Spleen (tissue), 13 donors: Measurements from ENCODE around the gene ARL5C. TPM values are rescaled to one million over a fixed set of nuclear protein-coding genes. Genes with fewer than 3 reads are reported as not detected.

ENCODE experiments used
- DNase-seq: peaks from one replicate; pipeline ENCODE4 v3.0.0-alpha.2; 2020
- H3K27ac ChIP-seq, 8 donors: fragments of 200-600 bp; sonication (generic) in 7 of 8; 1 replicate in 4 of 8; 2 replicates in 4 of 8; pipeline versions ENCODE4 v1.5.0 to v1.8.0; 2016 to 2021; ENCODE audit warnings: inconsistent platforms in 4 of 8, mild to moderate bottlenecking in 4 of 8, moderate library complexity in 1 of 8
- H3K27me3 ChIP-seq, 7 donors: fragments of 200-600 bp; sonication (generic) in 6 of 7; replicated peaks in 1 of 7; 1 replicate in 4 of 7; 2 replicates in 3 of 7; pipeline versions ENCODE4 v1.5.0 to v1.8.0; 2016 to 2021; ENCODE audit warnings: inconsistent platforms in 3 of 7, mild to moderate bottlenecking in 1 of 7
- H3K36me3 ChIP-seq, 6 donors: fragments of 200-600 bp; sonication (generic) in 5 of 6; 1 replicate in 4 of 6; 2 replicates in 2 of 6; pipeline versions ENCODE4 v1.5.0 to v1.8.0; 2016 to 2021; ENCODE audit warnings: inconsistent platforms in 2 of 6
- H3K4me1 ChIP-seq, 6 donors: fragments of 200-600 bp; sonication (generic) in 5 of 6; 1 replicate in 3 of 6; 2 replicates in 3 of 6; pipeline versions ENCODE4 v1.5.0 to v1.8.0; 2016 to 2021; ENCODE audit warnings: inconsistent platforms in 3 of 6
- H3K4me3 ChIP-seq, 8 donors: fragments of 200-600 bp; sonication (generic) in 7 of 8; 1 replicate in 4 of 8; 2 replicates in 4 of 8; pipeline versions ENCODE4 v1.5.0 to v1.8.0; 2016 to 2021; ENCODE audit warnings: inconsistent platforms in 4 of 8, mild to moderate bottlenecking in 4 of 8, moderate library complexity in 2 of 8
- H3K9me3 ChIP-seq, 8 donors: fragments of 200-600 bp; sonication (generic) in 7 of 8; 1 replicate in 4 of 8; 2 replicates in 4 of 8; pipeline versions ENCODE4 v1.5.0 to v1.8.0; 2016 to 2021; ENCODE audit warnings: inconsistent platforms in 4 of 8
- POLR2A ChIP-seq, 3 donors: fragments of 450-650 bp; IDR thresholded peaks; one replicate each; pipeline ENCODE4 v1.5.1; 2017; ENCODE audit warnings: antibody characterized with exemption in 3 of 3, mild to moderate bottlenecking in 1 of 3
- POLR2AphosphoS5 ChIP-seq, 3 donors: sonication (generic); formaldehyde crosslinking; IDR thresholded peaks; one replicate each; pipeline ENCODE4 v1.5.1; 2017; ENCODE audit warnings: antibody characterized with exemption in 3 of 3
- WGBS, 5 donors: extraction: QIAGEN DNeasy Blood & Tissue Kit in 3 of 5; methylation state at CpG; one replicate each; pipeline versions ENCODE4 v1.1.5 to v1.1.7; 2013 to 2018; 5-methylcytosine and 5-hydroxymethylcytosine counted together
- intact Hi-C: fragments of 100-400 bp; cut with DNase I; formaldehyde crosslinking; loops from one replicate; pipeline ENCODE4 v1.15.0; 2023; ENCODE audit warnings: low total_unique reads
- long read RNA-seq, 2 donors: transcript quantifications; one replicate each; lab custom pipeline, GENCODE V29; 2026
- polyA plus RNA-seq, 3 donors: library from polyadenylated mRNA; stranded (reverse); fragments of 200-250 nt; gene quantifications; one replicate each; pipeline ENCODE4 v1.2.1, GENCODE V29; 2013
- total RNA-seq, 7 donors: library from RNA; depleted of rRNA in 3 of 7; stranded (reverse); fragments of >200 nt in 3 of 7; fragmentation: NEBNext Ultra II Directional in 4 of 7; extraction: Animal tissue kit (Norgen Biotek cat#: 25700) in 4 of 7; gene quantifications; one replicate each; pipeline versions ENCODE4 v1.1.0 to v1.2.1, GENCODE V29; 2016 to 2021
- TF ChIP-seq, protein P1 (sequence below), 11 experiments: fragments of 200-600 bp in 7 of 11; fragments of 450-650 bp in 4 of 11; sonication (generic) in 4 of 11; IDR thresholded peaks in 8 of 11; conservative IDR thresholded peaks in 3 of 11; 1 replicate in 7 of 11; 2 replicates in 4 of 11; pipeline versions ENCODE4 v1.4.0 to v1.8.0; 2016 to 2021; ENCODE audit warnings: antibody characterized with exemption in 11 of 11, inconsistent platforms in 4 of 11, mild to moderate bottlenecking in 1 of 11
- donor health status: healthy with polysubstance abuse.
- donor health status: DM: no; HTN: no; CAD: no; lungs with moderate emphysema.
- donor health status: DM: no; HTN: no; CAD: no.
- donor health status: Bipolar disorder and iron deficiency.
- donor health status: healthy.
- donor health status: DM: no; HTN: no; CAD: no.
- donor health status: DM: yes; HTN: yes; CAD: no.

Gene ARL5C, protein sequence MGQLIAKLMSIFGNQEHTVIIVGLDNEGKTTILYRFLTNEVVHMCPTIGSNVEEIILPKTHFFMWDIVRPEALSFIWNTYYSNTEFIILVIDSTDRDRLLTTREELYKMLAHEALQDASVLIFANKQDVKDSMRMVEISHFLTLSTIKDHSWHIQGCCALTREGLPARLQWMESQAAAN
- not detected for total RNA-seq
- polyA plus RNA-seq = not detected
- long read RNA-seq, donor 1 = 0 reads
- long read RNA-seq, donor 2 = 0 reads

DNA sequence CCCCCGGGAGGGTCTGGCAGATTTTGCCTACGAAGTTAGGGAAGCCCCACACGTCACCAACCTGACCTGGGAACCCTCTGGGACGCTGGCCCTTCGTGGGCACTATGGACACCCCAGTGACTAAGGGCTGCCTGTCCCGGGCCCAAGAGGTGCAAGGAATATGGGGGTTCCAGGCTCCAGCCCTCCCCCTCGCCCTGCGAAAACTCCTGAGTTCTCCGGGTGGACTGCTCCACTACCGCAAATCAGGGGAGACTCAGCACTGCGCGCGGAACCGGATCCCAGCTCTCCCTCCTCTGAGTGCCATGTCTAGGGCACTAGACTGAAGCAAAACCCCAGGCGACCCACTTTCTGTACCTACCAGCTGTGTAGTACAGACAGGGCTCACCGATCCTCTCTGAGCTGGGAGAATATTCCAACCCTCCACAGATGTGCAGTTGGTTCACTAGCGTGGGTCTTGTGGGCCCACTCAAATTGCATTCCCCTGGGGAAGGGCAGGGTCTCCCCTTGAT is at the start of gene ARL5C:
TSS of gene ARL5C (minus strand) at position 321 of the 509 bp plus-strand sequence. CDS start 401 bp downstream, outside the sequence.
- no peak for DNase-seq
- H3K4me3 ChIP-seq = peak within 1 kb of the TSS; percentile 36 to 79 (median 49)
- peaks cover 0 to 36% (median 15%) of the 10 kb centered on the region in 7 donors for H3K27me3 ChIP-seq
- WGBS, 5 donors = 51 to 81% (median 53%) methylated on average over 10 to 17 of the region's 17 CpGs
- intact Hi-C loops = no loop called here
- H3K27ac ChIP-seq = peak within 1 kb of the TSS in 5 of 8 donors; percentile 3 to 65 (median 45)
- H3K36me3 ChIP-seq = no peaks in the 10 kb centered on the region
- peaks cover 13 to 44% (median 37%) of the 10 kb centered on the region in 6 donors for H3K4me1 ChIP-seq
- TF ChIP-seq, protein P1, sequence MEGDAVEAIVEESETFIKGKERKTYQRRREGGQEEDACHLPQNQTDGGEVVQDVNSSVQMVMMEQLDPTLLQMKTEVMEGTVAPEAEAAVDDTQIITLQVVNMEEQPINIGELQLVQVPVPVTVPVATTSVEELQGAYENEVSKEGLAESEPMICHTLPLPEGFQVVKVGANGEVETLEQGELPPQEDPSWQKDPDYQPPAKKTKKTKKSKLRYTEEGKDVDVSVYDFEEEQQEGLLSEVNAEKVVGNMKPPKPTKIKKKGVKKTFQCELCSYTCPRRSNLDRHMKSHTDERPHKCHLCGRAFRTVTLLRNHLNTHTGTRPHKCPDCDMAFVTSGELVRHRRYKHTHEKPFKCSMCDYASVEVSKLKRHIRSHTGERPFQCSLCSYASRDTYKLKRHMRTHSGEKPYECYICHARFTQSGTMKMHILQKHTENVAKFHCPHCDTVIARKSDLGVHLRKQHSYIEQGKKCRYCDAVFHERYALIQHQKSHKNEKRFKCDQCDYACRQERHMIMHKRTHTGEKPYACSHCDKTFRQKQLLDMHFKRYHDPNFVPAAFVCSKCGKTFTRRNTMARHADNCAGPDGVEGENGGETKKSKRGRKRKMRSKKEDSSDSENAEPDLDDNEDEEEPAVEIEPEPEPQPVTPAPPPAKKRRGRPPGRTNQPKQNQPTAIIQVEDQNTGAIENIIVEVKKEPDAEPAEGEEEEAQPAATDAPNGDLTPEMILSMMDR (IDR thresholded peaks at IDR 0.05 in 8 of 11, conservative IDR thresholded peaks at IDR 0.05 in 3 of 11) = no peak
- TF ChIP-seq POLR2AphosphoS5 (IDR thresholded peaks at IDR 0.05) = no peak
- no peak for TF ChIP-seq POLR2A (IDR thresholded peaks at IDR 0.05)
- H3K9me3 ChIP-seq = peaks cover 0 to 4% (median 0%) of the 10 kb centered on the region in 8 donors

DNA sequence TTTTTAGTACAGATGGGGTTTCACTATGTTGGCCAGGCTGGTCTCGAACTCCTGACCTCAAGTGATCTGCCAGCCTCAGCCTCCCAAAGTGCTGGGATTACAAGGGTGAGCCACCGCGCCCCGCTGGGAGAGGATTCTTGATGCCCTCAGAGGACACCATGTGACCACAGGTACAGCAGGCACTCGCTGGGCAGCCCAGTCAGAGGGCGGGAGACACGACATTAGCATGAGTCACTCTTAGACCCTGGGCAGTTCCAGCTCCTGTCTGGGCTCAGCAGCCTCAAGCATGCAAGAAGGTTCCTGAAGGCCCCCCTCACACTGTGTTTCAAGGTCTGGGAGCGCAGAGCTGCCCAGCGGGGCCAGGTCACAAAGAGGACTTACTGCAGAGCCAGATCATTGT is 47.9 kb upstream of the ARL5C start:
- Histone ChIP-seq H3K27ac (no peak overlapping the region), H3K4me3 (no peak overlapping the region), H3K9me3 (no peaks in the 10 kb centered on the region), H3K36me3 (no peaks in the 10 kb centered on the region), H3K4me1 (peaks cover 8 to 21% (median 17%) of the 10 kb centered on the region in 6 donors), H3K27me3 (peaks cover 0 to 83% (median 13%) of the 10 kb centered on the region in 7 donors)
- 80 to 94% (median 83%) methylated on average over 4 to 9 of the region's 9 CpGs for WGBS, 5 donors
- TF ChIP-seq POLR2AphosphoS5 (IDR thresholded peaks at IDR 0.05) = no peak
- TF ChIP-seq POLR2A (IDR thresholded peaks at IDR 0.05) = no peak
- TF ChIP-seq, protein P1 (IDR thresholded peaks at IDR 0.05 in 8 of 11, conservative IDR thresholded peaks at IDR 0.05 in 3 of 11) = no peak
- DNase-seq = no peak
- intact Hi-C loops = no loop called here

DNA sequence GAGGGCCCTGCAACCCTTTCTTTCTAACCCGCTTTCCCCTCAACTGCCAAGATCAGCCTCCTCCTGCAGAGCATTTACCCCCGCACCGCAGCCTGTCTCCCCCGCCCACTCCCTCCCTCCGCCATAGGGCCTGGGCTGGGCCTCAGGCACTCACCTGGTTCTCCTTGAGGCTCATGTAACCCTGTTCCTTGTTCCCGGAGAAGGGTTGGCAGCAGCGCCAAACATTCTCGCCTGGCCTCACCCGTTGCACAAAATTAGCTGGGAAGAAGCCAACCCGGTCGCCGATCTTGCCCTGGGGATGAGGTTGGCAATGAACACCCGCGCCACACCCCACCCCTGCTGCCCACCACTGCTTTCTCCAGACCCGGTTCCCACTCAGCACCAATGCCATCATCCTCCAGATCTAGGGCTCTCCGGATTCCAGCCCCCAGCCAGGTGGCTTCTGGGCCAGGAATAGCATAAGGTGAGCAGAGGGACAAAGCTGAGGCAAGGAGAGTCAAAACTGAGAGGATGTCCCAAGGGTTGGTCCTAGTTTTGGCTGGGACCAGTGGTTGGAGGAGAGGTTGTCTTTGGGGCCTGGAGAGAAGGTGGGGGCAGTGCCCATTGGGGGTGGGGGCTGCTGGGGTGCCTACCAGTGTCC is 47.0 kb upstream of the ARL5C start:
- no peak for DNase-seq
- no peak overlapping the region for H3K4me3 ChIP-seq
- no peaks in the 10 kb centered on the region for H3K36me3 ChIP-seq
- H3K4me1 ChIP-seq = peaks cover 12 to 30% (median 25%) of the 10 kb centered on the region in 6 donors
- 76 to 87% (median 84%) methylated on average over 11 to 16 of the region's 16 CpGs for WGBS, 5 donors
- intact Hi-C loops = no loop called here
- H3K9me3 ChIP-seq = no peaks in the 10 kb centered on the region
- TF ChIP-seq POLR2AphosphoS5 (IDR thresholded peaks at IDR 0.05) = no peak
- TF ChIP-seq, protein P1 (IDR thresholded peaks at IDR 0.05 in 8 of 11, conservative IDR thresholded peaks at IDR 0.05 in 3 of 11) = no peak
- no peak for TF ChIP-seq POLR2A (IDR thresholded peaks at IDR 0.05)
- no peak overlapping the region for H3K27ac ChIP-seq
- H3K27me3 ChIP-seq = peaks cover 0 to 74% (median 13%) of the 10 kb centered on the region in 7 donors
